Activated CD8-positive, alpha-beta memory T cell treated with anti-CD3 and anti-CD28 coated beads, Interleukin-2, amount 50 U/mL, for 1 hour (primary cell): Measurements from ENCODE around the gene ATF4.
A peak's percentile ranks its signal among the peaks of the same experiment; 100 is the strongest.

ENCODE experiments used
- DNase-seq: peaks from one replicate; pipeline ENCODE4 v3.0.0-alpha.2; 2020; ENCODE audit errors: extremely low read depth

ATF4 gene, protein sequence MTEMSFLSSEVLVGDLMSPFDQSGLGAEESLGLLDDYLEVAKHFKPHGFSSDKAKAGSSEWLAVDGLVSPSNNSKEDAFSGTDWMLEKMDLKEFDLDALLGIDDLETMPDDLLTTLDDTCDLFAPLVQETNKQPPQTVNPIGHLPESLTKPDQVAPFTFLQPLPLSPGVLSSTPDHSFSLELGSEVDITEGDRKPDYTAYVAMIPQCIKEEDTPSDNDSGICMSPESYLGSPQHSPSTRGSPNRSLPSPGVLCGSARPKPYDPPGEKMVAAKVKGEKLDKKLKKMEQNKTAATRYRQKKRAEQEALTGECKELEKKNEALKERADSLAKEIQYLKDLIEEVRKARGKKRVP

DNA sequence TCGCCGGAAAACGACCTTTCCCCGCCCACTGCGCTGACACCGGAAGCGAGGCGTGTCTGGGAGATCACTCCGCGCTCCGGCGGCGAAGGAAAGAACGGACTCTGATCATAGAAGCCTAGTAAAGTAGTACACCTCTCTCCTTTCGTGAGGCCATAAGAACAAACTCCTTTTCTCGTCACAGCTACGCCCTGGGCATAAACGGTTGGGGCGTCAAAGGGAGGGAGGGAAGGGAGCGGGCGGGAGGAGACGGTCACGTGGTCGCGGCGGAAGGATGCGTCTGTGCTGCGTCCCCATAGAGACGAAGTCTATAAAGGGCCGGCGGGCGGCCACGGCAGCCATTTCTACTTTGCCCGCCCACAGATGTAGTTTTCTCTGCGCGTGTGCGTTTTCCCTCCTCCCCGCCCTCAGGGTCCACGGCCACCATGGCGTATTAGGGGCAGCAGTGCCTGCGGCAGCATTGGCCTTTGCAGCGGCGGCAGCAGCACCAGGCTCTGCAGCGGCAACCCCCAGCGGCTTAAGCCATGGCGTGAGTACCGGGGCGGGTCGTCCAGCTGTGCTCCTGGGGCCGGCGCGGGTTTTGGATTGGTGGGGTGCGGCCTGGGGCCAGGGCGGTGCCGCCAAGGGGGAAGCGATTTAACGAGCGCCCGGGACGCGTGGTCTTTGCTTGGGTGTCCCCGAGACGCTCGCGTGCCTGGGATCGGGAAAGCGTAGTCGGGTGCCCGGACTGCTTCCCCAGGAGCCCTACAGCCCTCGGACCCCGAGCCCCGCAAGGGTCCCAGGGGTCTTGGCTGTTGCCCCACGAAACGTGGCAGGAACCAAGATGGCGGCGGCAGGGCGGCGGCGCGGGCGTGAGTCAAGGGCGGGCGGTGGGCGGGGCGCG is at the start of gene ATF4:
ATF4 (plus strand) TSS at position 337 of the 880 bp plus-strand sequence. CDS start 884 bp downstream, outside the sequence.
- DNase-seq, result peak; percentile 98

DNA sequence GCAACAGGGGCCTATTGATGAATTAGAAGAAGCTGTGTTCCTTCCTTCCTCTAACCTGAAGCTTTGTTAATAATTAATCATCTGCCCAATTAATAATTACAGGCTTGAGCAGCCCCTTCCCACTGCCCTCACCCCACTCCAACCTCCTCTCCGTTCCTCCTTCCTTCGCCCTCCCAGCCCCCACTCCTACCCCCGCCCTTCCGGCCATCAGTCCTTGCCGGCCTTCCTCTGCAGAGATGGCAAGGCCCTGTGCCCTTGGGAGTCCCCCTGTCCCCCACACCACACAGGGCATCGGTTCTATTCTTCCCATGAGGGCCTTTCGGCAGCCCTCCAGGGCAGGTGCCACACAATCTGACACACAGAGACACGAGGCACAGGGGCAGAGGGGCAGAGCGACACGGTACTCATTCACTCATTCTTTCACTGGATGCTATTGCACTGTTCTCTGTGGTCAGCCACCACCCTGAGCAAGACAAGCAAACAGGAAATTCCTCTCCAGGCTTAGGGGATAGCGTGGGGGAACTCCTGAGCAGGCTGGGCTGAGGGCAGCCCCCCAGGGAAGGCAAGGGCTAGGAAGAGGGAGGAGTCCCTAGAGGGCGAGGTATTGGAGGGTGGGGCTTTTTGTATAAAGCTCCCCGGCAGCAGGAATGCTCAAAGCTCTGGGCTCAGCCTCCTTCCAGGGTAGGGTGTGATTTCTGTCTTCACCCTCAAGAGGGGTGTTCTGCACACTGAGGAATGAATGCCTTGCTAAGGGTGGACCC is 48.8 kb upstream of the ATF4 start:
- no peak for DNase-seq

DNA sequence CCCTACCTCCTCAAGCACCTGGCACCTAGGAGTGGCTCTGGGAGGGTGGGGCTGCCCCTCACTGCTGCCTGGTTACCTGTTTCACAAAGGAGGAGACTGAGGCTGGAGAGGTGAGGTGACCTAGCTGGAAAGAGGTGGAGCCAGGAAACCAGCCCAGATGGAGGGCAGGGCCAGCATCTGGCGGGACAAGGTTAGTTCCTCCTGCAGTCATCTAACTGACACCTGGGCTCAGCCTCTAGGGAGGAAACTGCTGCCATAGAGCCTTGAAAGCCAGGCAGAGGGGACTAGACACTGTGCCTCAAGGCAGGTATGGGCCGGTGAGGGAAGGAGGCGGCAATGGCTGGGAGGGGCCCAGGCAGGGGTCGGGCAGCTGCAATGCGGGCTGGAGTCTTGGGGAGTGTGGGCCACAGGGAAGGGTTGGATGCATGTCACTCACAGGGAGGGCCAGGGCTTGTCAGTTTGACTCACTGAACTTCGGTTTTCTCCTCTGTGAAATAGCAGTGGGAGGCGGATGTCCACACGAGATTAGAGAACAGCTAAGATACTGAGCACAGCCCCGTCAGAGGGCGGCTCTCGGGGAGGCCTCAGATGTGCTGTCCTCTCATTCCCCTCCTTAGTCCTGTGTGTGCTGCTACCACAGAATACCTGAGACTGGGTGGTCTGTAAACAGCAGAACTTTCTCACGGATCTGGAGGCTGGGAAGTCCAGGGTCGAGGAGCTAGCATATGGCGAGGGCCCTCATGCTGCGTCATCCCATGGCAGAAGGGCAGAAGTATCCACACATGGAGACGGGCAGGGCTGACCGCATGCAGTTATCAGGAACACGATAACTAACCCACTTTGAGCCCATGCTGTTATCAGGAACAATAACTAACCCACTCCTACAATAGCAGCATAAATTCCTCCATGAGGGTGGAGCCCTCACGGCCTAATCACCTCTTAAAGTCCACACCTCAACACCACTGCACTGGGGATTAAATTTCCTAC is 47.5 kb upstream of the ATF4 start:
- no peak for DNase-seq

DNA sequence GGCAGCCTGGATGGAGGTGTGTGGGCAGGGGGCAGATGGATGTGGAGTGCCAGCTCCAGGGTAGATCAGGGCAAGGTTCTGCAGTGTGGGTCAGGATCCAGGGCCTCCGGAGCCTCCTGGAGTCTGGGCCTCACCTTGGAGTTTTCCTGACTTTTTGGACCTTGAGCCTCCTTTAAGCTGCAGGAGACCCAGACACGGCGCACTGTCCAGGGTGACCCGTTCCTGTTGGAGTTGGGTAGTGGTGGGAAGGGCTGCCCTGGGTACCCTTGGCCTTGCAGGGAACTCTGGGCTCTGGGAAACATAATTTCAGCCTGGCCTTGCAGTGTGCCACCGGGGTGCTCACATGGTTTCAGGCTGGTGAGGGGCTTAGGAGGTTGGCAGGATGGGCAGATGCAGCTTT is 46.5 kb upstream of the ATF4 start:
- DNase-seq, result no peak

GRCh38 chr22:39474351-39475111 is 45.8 kb upstream of the ATF4 start:
- DNase-seq, result no peak

DNA sequence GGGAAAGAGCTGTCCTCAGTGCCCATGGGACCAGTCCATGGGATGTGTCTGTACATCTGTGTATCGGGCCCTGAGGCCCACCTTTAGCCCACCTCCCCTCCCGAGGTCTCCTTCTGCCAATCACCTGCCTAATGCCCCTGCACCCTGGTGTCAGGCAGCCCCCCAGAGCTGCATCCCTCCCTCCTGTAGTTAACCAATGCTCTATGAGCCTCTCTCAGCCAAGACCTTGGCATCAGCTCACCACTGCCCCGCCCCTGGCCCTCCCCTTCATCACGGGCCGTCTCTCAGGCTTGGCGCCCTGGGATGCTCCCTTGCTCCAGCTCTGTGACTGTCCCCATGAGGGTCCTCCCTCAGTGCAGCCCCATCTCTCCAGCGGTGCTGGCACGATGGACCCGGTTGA is 45.0 kb upstream of the ATF4 start:
- no peak for DNase-seq

GRCh38 chr22:39475902-39476301 is 44.5 kb upstream of the ATF4 start:
- DNase-seq, result no peak

DNA sequence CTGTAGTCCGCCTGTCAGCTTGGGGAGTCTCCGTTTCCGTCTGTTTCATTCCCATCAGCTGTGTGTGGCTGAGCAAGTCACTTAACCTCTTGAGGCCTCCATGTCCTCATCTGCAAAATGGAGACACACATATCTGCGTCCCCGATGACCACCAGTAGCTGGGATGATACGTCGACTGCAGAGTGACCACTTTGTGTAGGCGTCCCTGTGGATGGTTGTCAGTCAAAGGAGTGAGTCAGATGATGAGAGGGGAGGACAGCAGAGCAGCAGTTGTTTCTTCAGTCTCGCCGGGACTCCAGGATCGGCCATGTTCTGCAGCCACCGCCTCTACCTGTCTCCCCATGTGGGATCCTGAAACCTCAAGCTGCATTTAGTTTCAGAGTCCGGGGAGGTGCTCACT is 43.7 kb upstream of the ATF4 start:
- no peak for DNase-seq

DNA sequence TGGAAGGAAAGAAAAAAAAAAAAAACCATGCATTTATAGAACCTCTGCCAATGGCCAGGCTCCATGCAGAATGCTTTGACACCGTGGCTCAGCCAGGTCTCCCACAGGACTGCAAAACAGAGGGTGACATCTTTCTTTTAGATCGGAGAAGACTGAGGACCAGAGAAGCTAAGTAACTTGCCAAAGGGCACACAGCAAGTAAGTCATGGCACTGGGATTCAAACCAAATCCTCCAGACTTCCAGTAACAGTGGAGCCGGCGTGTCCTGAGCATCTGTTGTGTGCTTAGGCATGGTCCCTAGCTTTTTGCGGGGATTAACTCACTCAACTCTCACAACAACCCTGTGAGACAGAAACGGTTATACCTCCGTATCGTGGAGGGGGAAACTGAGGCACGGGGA is 42.8 kb upstream of the ATF4 start:
- no peak for DNase-seq

- no peak for DNase-seq
Observed at GRCh38 chr22:39478441-39478850, 41.9 kb upstream of the ATF4 start.

DNA sequence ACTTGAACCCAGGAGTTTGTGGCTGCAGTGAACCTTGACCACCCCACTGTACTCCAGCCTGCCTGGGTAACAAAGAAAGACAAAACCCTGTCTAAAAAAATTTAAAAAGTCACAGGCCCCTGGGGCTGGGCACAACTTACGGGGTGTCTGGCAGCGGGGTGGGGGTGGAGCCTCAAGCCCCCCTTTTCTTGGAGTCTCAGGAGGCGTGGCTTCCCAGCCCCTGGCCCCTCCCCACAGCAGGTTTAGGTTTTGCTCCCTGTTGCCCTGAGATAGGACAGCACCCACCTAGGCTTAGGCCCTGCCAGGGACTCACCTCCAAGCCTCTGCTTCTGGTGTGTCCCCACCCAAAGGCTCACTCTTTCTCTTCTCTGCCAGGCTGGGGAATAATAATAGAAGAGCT is 41.1 kb upstream of the ATF4 start:
- no peak for DNase-seq

DNA sequence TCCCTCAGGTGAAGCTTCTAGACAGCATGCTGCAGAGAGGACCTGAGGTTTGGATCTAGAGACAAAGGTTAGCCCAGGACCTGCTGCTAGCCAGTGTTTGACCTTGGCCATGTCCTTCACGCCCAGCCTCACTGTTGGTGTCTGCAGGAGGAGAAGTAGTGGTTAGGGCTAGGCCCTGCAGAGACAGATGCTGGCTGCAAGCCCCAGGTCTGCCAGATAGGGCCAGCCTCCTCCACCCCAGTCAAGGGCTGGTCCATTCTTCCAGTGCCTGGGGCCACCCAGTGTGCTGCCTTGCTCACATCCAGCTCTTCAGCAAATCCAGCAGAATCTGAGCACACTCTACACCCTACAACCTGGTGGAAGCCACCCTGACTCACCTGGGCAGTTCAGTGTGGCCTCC is 39.8 kb upstream of the ATF4 start:
- DNase-seq, result no peak

DNA sequence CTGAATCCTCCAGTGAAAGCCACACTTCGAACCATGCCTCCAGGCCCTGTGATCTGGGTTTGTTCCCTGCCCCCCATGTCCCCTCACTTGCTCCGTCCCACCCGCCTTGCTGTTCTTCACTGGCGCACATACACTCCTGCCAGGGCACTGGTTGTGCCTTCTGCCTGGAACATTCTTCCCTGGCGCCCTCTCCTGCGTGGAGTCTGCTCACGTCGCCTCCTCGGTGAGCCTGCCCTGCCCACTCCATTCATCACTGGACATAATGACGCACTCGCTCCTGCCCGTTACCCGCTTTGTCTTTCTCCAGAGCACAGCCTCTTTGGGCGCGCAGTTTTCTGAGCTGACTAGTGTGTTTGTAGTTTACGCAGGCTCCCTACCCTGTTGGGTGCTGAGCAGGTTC is 39.3 kb upstream of the ATF4 start:
- no peak for DNase-seq

GRCh38 chr22:39481595-39481994 is 38.8 kb upstream of the ATF4 start:
- no peak for DNase-seq

DNA sequence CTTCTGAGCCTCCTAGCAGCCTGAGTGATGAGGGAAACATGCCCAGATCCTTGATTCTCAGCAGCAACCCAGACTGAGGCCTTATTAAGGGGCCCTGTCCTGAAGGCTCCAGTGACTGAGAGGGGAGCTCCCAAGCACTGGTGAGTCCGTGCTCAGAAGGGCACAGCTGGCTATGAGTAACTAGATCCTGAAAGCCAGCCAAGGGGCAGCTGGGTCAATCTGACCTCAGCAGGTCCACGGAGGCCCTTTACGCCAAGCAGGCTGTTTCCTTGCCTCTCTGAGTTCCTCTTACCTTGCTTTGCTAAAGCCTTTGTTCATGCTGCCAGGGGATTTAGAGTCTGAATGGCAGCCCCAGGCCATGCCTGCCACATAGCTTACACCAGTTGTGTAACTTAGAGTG is 37.6 kb upstream of the ATF4 start:
- DNase-seq, result no peak

GRCh38 chr22:39486951-39487825 is 33.2 kb upstream of the ATF4 start:
- no peak for DNase-seq

DNA sequence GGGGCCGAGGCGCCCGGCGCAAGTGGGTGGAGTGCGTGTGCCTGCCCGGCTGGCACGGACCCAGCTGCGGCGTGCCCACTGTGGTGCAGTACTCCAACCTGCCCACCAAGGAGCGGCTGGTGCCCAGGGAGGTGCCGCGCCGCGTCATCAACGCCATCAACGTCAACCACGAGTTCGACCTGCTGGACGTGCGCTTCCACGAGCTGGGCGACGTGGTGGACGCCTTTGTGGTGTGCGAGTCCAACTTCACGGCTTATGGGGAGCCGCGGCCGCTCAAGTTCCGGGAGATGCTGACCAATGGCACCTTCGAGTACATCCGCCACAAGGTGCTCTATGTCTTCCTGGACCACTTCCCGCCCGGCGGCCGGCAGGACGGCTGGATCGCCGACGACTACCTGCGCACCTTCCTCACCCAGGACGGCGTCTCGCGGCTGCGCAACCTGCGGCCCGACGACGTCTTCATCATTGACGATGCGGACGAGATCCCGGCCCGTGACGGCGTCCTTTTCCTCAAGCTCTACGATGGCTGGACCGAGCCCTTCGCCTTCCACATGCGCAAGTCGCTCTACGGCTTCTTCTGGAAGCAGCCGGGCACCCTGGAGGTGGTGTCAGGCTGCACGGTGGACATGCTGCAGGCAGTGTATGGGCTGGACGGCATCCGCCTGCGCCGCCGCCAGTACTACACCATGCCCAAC is 32.4 kb upstream of the ATF4 start:
- no peak for DNase-seq

- no peak for DNase-seq
Observed at GRCh38 chr22:39488563-39489083, 31.7 kb upstream of the ATF4 start.
